Fibroblast of skin of right biceps (primary cell): Measurements from ENCODE around the gene LHB.
"Not testable (repeated sequence)": the region's sequence is repeated elsewhere in the genome, so short reads cannot be mapped to it uniquely, and the experiment has no call there.

ENCODE experiments used
- DNase-seq: peaks from one replicate; pipeline ENCODE4 v3.0.0-alpha.2; 2013

LHB gene

GRCh38 chr19:49017041-49017665 lies at the start of gene LHB:
TSS of gene LHB (minus strand) at chr19:49017091. CDS start at chr19:49017081, 10 bp downstream.
- DNase-seq: no peak

GRCh38 chr19:49065905-49066512 lies 49.1 kb upstream of the LHB start:
- DNase-seq: no peak

GRCh38 chr19:49064768-49065611 lies 48.1 kb upstream of the LHB start, which contains the start of gene NTF4:
TSS of gene NTF4 (minus strand) at chr19:49064818. CDS start at chr19:49061997, 2,821 bp downstream.
- peak; percentile 36 for DNase-seq

GRCh38 chr19:49064029-49064629 lies 47.2 kb upstream of the LHB start:
- DNase-seq: no peak

- no peak for DNase-seq
Measured at GRCh38 chr19:49061445-49061844, 44.6 kb upstream of the LHB start.

GRCh38 chr19:49061000-49061399 lies 44.1 kb upstream of the LHB start:
- no peak for DNase-seq

GRCh38 chr19:49059053-49059452 lies 42.2 kb upstream of the LHB start:
- no peak for DNase-seq

GRCh38 chr19:49058562-49058961 lies 41.7 kb upstream of the LHB start:
- DNase-seq: peak; percentile 70

- peak; percentile 67 for DNase-seq
Measured at GRCh38 chr19:49057636-49058234, 40.8 kb upstream of the LHB start, which contains the start of gene CGB7. TSS of gene CGB7 (minus strand) at chr19:49057749. CDS start at chr19:49055375, 2,374 bp downstream.

GRCh38 chr19:49056902-49057596 lies 40.2 kb upstream of the LHB start:
- not testable (repeated sequence) for DNase-seq

GRCh38 chr19:49056101-49056901 lies 39.4 kb upstream of the LHB start:
- peak; percentile 58 for DNase-seq

- peak; percentile 82 for DNase-seq
Measured at GRCh38 chr19:49050376-49051033, 33.6 kb upstream of the LHB start.

- DNase-seq: not testable (repeated sequence)
Measured at GRCh38 chr19:49049834-49050233, 32.9 kb upstream of the LHB start.

- DNase-seq: not testable (repeated sequence)
Measured at GRCh38 chr19:49049011-49049410, 32.1 kb upstream of the LHB start, which contains the start of gene CGB8. TSS of gene CGB8 (minus strand) at chr19:49049111. CDS start at chr19:49048739, 372 bp downstream.

- DNase-seq: not testable (repeated sequence)
Measured at GRCh38 chr19:49043548-49043947, 26.7 kb upstream of the LHB start, which contains the start of gene CGB5. TSS of gene CGB5 (plus strand) at chr19:49043848. CDS start at chr19:49044210, 362 bp downstream.

GRCh38 chr19:49042666-49043065 lies 25.8 kb upstream of the LHB start:
- not testable (repeated sequence) for DNase-seq

GRCh38 chr19:49042177-49042576 lies 25.3 kb upstream of the LHB start:
- peak; percentile 49 for DNase-seq

GRCh38 chr19:49039736-49040135 lies 22.8 kb upstream of the LHB start:
- not testable (repeated sequence) for DNase-seq

GRCh38 chr19:49038557-49039276 lies 21.8 kb upstream of the LHB start:
- DNase-seq: peak; percentile 80

- not testable (repeated sequence) for DNase-seq
Measured at GRCh38 chr19:49038111-49038510, 21.2 kb upstream of the LHB start.
